ENCODE data around the gene HENMT1.
"Not testable (repeated sequence)": the region's sequence is repeated elsewhere in the genome, so short reads cannot be mapped to it uniquely, and the experiment has no call there.

The HENMT1 gene

GRCh38 chr1:108670131-108670773 lies 9.4 kb upstream of the HENMT1 start:
- DNase-seq: no peak

- DNase-seq: no peak
Observed at GRCh38 chr1:108669679-108670078, 8.8 kb upstream of the HENMT1 start.

- no peak for DNase-seq
Observed at GRCh38 chr1:108668777-108669176, 7.9 kb upstream of the HENMT1 start.

- not testable (repeated sequence) for DNase-seq
Observed at GRCh38 chr1:108667422-108667821, 6.5 kb upstream of the HENMT1 start.

DNA sequence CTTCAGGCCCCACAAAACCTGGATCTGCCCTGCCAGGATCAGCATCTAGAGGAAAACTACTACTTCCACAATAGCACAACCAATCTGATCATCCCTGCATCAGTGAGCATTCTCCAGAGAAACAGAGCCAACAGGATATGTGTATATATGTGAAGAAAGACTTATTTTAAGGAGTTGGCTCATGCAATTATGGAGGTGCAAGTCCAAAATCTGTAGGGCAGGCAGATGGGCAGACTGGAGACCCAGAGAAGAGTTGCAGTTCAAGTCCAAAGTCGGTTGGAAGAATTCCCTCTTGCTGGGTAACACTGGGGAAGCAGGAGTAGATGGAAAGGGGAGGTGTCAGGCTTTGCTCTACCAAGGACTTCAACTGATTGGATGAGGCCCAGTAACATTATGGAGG lies 4.9 kb upstream of the HENMT1 start:
- no peak for DNase-seq

GRCh38 chr1:108665067-108665466 lies 4.2 kb upstream of the HENMT1 start:
- no peak for DNase-seq

- no peak for DNase-seq
Observed at GRCh38 chr1:108664481-108664880, 3.6 kb upstream of the HENMT1 start.

DNA sequence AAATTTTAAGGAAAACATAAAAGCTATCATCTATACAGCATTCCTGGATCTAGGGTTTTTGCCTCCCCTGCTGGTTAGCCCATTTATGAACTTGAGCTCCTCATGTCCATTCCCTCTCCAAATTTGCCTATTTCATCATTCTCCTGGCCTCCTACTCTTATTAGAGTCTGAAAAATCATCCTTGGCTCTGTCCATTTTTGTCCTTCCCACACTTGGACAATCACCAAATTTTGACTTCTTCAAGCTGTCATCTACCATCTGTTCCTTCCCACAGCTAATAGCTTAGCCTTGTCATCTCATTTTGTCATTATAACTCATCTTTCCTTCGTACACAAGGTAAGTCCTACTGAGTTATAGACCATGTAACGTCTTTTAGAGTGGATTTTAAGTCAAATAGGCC lies 2.2 kb upstream of the HENMT1 start:
- no peak for DNase-seq

DNA sequence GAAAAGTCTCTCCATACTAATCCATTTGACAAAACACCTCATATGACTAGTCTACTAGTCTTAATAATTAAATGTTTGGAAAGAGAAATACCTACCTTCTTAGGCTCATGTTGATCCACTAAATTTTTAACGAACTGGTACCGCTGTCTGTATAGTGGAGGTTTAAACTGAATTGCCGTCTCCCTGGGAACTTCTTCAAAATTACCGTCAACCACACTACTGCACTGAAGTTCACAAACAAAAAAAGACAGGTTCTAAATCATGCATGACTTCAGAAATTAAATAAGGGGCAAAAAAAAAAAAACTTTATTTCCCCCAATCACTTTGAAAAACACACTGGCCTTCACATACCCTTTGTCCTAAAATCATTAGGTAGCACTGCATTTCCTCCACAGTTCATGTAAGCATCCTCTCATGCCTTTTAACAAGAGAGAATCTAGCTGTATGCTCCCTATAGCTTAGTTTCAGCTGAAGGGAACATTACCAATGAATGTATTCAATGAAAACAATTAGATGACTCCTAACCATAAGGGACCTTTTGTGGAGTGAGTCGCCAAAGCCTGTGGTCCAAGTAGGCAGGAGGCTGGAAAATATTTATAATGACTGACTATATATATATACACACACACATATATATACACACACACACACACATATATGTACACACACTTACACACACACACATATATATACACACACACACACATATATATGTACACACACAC lies 3.4 kb downstream of the HENMT1 start:
- no peak for DNase-seq

- no peak for DNase-seq
Observed at GRCh38 chr1:108653431-108654105, 7.3 kb downstream of the HENMT1 start.

DNA sequence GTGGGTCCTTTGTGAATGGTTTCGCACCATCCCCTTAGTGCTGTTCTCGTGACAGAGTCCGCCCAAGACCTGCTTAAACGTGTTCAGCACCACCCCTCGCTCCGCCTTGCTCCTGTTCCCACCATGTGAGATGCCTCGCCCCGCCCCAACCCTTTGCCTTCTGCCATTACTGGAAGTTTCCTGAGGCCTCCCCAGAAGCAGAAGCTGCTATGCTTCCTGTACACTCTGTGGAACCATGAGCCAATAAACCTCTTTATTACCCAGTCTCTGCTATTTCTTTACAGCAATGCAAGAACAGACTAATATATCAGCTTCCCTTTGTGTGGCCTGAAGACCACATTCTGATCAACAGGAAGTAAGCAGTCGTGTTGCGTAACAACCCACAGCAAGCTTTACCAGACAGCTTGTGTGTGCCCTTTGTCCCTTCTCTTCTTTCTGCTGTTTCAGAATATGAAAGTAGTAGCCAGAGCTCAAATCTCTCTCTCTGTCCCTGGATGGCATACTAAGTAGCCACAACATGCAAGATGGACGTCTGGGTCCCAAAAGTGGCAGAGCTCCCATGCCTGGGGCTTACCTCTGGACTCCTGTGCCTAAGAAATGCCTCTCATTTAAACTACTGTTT lies 14.1 kb downstream of the HENMT1 start:
- peak in 3 of 4 experiments; percentile 9 to 44 (median 36) for DNase-seq

DNA sequence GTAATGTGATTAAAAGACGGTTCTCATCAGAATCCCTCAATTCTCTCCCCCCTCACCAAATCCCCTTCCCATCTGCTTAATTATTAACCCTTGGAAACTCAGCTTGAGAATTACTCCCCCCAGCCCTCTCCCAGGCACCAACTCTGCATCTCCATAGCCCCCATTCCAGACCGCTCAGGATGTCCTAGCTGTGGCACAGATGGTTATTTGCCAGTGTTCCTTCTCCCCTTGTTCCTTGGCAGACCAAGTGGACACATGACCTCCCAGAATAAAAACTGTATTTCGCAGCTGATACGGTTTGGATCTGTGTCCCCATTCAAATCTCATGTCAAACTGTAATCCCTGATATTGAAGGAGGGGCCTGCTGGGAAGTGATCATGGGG lies 14.6 kb downstream of the HENMT1 start:
- no peak for DNase-seq

GRCh38 chr1:108645564-108646184 lies 15.2 kb downstream of the HENMT1 start:
- DNase-seq: no peak

- DNase-seq: peak in 3 of 4 experiments; percentile 7 to 20 (median 19)
Observed at GRCh38 chr1:108644984-108645383, 15.9 kb downstream of the HENMT1 start.

DNA sequence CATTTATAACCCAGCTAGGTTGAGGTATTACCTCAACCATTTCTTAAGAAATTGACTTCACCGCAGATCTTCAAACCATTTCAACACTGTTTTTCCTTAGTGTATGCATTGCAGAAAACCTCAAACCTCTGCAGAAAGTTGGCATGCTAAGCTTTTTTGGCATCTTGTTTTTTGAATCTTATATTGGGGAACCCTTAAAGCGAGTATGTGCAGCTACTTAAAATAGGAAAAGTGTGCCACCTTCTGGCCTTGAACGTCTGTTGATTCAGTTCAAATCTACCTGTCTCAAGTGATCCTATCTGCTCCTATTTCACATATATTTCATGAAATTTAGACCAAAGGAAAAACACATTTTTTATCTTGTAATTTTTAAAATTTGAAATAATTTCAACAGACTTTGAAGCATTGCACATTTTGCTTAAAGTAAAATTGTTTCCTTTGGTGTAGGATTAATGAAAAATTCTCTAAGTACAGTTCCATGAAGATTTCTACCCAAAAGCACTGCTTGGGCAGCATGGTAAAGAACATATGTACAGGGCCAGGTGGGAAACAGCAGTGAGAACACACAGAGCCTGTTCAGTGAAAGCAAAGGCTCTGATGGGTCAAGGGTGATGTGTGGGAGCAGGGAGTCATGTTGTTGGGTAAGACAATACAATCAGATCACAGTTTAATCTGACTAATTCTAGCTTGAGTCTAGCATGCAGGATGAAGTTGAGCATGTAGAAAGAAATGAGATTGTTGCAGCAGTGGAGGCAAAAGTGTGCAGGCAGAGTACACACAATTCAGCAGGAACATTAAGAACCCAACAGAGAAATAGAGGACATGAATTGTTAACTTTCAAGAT lies 17.2 kb downstream of the HENMT1 start:
- DNase-seq: peak in 2 of 4 experiments; percentile 11 to 18

DNA sequence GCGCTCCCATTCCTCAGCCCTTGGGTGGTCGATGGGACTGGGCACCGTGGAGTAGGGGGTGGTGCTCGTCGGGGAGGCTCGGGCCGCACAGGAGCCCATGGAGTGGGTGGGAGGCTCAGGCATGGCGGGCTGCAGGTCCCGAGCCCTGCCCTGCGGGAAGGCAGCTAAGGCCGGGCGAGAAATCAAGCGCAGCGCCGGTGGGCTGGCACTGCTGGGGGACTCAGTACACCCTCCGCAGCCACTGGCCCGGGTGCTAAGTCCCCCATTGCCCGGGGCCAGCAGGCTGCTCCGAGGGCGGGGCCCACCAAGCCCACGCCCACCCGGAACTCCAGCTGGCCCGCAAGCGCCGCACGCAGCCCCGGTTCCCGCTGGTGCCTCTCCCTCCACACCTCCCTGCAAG lies 20.0 kb downstream of the HENMT1 start:
- not testable (repeated sequence) for DNase-seq

DNA sequence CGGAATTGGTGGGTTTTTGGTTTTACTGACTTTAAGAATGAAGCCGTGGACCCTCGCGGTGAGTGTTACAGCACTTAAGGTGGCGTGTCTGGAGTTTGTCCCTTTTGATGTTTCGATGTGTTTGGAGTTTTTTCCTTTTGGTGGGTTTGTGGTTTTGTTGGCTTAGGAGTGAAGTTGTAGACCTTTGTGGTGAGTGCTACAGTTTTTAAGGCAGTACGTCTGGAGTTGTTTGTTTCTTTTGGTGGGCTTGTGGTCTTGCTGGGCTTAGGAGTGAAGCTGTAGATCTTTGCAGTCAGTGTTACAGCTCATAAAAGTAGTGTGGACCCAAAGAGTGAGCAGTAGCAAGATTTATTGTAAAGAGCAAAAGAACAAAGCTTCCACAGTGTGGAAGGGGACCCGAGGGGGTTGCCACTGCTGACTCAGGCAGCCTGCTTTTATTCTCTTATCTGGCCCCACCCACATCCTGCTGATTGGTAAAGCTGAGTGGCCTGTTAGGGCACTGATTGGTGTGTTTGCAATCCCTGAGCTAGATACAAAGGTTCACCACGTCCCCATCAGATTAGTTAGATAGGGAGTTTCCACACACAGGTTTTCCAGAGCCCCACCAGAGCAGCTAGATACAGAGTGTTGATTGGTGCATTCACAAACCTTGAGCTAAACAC lies 20.9 kb downstream of the HENMT1 start:
- no peak for DNase-seq

DNA sequence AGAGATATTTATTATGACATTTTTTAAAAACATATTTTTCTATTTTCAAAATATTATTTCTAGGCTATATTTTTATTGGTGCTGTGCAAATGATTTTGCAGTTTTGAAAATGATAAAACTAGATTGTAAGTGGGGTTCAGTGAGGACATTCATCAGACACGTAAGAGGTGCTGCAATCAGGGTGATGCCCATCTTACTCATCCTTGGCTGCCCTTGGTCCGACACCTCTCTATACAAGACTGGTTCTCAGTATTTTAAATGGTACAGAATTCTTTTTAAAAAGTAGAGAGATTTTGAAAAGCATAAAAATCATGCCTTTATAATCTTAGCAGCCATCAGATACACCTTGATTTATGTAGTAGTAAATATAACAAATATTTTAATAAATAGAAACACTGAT lies 24.0 kb downstream of the HENMT1 start:
- no peak for DNase-seq

- DNase-seq: no peak
Observed at GRCh38 chr1:108634521-108634920, 26.4 kb downstream of the HENMT1 start.

DNA sequence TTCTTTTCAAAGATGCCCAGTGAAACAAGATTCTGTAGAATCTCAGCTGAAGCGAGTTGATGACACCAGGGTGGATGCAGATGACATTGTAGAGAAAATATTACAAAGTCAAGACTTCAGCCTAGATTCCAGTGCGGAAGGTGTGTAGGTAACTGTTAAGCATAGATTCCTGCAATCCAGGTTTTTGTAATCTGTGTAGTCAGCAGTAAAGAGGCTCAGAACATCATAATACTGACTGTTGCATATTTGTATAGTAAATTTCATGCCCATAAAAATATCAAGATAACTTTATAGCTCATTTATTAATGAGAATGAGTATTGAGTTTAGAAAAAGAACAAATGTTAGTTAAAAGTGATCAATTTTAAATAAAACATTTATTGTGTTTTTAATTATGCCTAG lies 32.2 kb downstream of the HENMT1 start:
- DNase-seq: no peak

DNA sequence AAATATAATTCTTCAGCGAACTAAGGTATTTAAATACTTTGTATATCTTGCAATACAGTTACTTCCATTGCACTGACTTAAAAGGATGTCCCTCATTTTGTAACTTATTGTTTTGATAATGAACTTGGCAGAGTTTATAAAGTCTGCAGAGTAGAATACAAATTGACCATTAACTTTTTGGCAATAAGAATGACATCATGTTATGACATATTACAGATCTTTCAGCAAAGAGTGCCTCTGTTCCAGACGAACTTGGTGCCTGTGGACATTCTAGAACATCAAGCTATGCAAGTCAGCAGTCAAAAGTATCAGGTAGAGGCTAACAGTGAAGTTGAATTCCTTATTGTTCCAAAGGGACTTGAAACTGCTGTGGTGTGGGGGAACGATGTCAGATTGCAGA lies 32.9 kb downstream of the HENMT1 start:
- DNase-seq: no peak

DNA sequence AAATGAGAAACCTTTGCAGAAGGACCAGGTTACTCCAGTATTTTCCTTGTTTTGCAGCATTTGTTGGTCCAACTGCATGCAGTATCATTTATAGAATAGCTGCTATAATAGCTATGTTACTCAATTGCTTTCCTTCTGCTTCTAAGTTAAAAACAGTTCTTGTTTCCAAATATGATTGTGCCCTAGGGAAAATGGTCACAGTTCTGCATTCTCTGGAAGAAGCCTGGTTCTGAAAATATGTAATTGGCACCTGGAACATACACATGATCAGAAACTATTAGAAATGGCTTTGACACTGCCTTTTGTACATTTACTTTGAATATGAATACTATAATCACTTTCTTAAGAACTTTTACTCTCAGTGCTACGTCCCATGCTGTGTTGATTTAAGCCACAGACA lies 33.6 kb downstream of the HENMT1 start:
- DNase-seq: no peak

All from activated CD4-positive, CD25-positive, alpha-beta regulatory T cell (primary cell).